ENCODE data around the gene DUOX2.

Gene DUOX2

DNA sequence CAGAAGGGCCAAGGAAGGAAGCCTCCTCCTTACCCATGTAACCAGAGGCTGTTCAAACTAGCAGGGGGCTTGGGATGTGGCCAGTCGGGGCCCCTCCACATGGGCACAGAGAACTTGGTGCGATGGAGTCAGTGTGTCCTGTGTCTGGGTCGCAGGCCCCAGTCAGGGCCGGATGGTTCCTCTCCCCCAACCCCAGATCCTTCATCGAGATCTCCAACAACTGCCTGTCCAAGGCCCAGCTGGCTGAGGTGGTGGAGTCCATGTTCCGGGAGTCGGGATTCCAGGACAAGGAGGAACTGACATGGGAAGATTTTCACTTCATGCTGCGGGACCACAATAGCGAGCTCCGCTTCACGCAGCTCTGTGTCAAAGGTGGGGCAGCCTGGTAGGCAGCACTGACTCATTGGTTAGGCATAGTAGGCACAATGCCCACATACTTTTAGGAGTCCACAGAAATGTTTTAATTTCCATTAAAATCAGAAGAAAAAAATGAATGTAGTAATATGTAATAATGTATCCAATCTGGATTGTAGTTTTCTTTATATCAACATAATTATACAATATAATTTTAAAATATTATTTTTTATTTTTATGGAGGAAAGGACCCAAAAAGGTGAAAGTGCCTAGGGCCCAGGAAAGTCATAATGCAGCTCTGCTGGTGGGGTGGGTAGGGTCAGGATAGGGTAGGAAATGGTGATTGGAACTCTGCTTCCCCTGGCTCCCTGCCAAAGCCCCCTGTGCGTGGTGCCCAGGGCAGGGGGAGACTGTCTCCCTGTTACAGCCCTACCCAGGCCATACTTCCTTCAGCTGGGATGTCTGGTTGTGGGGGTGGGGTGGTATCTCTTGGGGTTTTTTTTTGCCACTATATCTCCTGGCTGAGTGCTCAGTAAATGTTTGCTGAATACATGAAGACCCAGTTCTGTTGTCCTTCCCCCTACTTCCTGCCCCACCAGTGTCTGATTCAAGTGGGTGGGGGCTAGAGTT is 34.4 kb upstream of the DUOX2 start:
- CTCF ChIA-PET = interaction anchor here (1.5 kb wide), 1 partner anchor 57 kb away, joined by 3 read pairs; no protein-coding TSS in a partner anchor
- DNase-seq (ENCODE audit: extremely low spot score) = no peak
- POLR2A ChIA-PET = no interaction called here
- TF ChIP-seq SP1 (IDR thresholded peaks at IDR 0.05) (no peak), PKNOX1 (IDR thresholded peaks at IDR 0.05) (no peak), LEF1 (IDR thresholded peaks at IDR 0.05; ENCODE audit: borderline replicate concordance) (no peak), NFRKB (IDR thresholded peaks at IDR 0.05) (no peak), L3MBTL2 (conservative IDR thresholded peaks at IDR 0.05) (no peak)

DNA sequence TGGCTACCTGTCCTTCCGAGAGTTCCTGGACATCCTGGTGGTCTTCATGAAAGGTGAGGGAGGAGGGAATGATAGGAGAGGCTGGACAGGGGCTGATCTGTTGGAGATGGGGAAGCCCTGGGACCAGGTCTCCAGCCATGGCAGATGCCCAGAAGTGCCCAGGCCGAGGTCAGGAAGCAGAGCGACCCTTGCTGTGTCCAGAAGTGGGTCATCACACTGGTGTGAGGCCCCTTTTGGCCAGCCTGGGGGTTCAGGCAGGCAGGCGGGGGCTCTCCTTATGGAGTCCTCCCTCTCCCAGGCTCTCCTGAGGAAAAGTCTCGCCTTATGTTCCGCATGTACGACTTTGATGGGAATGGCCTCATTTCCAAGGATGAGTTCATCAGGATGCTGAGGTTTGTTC is 33.6 kb upstream of the DUOX2 start:
- CTCF ChIA-PET = no interaction called here
- TF ChIP-seq SP1 (IDR thresholded peaks at IDR 0.05) (no peak), TARDBP (IDR thresholded peaks at IDR 0.05) (no peak), BHLHE40 (IDR thresholded peaks at IDR 0.05; ENCODE audit: borderline replicate concordance) (no peak), ELF4 (IDR thresholded peaks at IDR 0.05) (no peak), FOXA1 (IDR thresholded peaks at IDR 0.05) (no peak), L3MBTL2 (conservative IDR thresholded peaks at IDR 0.05) (no peak), FOXK2 (IDR thresholded peaks at IDR 0.05) (no peak), HDGF (IDR thresholded peaks at IDR 0.05; ENCODE audit: borderline replicate concordance) (no peak), SUZ12 (IDR thresholded peaks at IDR 0.05) (no peak), LEF1 (IDR thresholded peaks at IDR 0.05; ENCODE audit: borderline replicate concordance) (no peak), PKNOX1 (IDR thresholded peaks at IDR 0.05) (no peak), ZNF384 (IDR thresholded peaks at IDR 0.05) (no peak), CTBP1 (IDR thresholded peaks at IDR 0.05; ENCODE audit: borderline replicate concordance) (no peak)
- DNase-seq (ENCODE audit: extremely low spot score) = no peak
- POLR2A ChIA-PET = no interaction called here

- ChIA-PET POLR2A (no interaction called here), CTCF (interaction anchor here (0.6 to 1.1 kb wide), 2 partner anchors 9 to 29 kb away, joined by 4 to 6 read pairs; no protein-coding TSS in a partner anchor)
- TF ChIP-seq LEF1 (IDR thresholded peaks at IDR 0.05; ENCODE audit: borderline replicate concordance) (no peak), PKNOX1 (IDR thresholded peaks at IDR 0.05) (no peak), SP1 (IDR thresholded peaks at IDR 0.05) (no peak), FOXM1 (IDR thresholded peaks at IDR 0.05; ENCODE audit: borderline replicate concordance) (no peak)
- no peak for DNase-seq (ENCODE audit: extremely low spot score)
Observed at GRCh38 chr15:45146405-45146804, 32.4 kb upstream of the DUOX2 start.

DNA sequence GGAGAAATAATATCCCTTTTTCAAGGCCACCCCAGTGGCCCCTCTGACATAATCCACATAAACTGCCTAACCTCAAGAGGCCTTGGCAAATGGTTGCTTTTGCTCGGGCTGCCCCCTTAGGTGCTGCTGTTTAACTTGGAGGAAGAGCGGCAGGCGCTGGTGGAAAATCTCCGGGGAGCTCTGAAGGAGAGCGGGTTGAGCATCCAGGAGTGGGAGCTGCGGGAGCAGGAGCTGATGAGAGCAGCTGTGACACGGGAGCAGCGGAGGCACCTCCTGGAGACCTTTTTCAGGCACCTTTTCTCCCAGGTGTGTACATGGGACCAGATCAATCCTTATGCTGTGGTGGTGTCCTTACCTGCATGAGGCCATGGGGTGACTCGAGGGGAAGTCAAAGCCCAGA is 30.8 kb upstream of the DUOX2 start:
- CTCF ChIA-PET = interaction anchor here (0.5 kb wide), 1 partner anchor 349 kb away, joined by 6 read pairs; no protein-coding TSS in a partner anchor
- no peak for DNase-seq (ENCODE audit: extremely low spot score)
- no peak for TF ChIP-seq TARDBP (IDR thresholded peaks at IDR 0.05)
- no peak for TF ChIP-seq SP1 (IDR thresholded peaks at IDR 0.05)
- TF ChIP-seq LEF1 (IDR thresholded peaks at IDR 0.05; ENCODE audit: borderline replicate concordance) = no peak
- TF ChIP-seq L3MBTL2 (conservative IDR thresholded peaks at IDR 0.05) = no peak
- no peak for TF ChIP-seq SUZ12 (IDR thresholded peaks at IDR 0.05)
- TF ChIP-seq FOXK2 (IDR thresholded peaks at IDR 0.05) = no peak
- no peak for TF ChIP-seq HDGF (IDR thresholded peaks at IDR 0.05; ENCODE audit: borderline replicate concordance)
- TF ChIP-seq BHLHE40 (IDR thresholded peaks at IDR 0.05; ENCODE audit: borderline replicate concordance) = no peak
- no peak for TF ChIP-seq NFRKB (IDR thresholded peaks at IDR 0.05)
- no peak for TF ChIP-seq ZNF384 (IDR thresholded peaks at IDR 0.05)
- TF ChIP-seq FOXA1 (IDR thresholded peaks at IDR 0.05) = no peak
- POLR2A ChIA-PET = no interaction called here

DNA sequence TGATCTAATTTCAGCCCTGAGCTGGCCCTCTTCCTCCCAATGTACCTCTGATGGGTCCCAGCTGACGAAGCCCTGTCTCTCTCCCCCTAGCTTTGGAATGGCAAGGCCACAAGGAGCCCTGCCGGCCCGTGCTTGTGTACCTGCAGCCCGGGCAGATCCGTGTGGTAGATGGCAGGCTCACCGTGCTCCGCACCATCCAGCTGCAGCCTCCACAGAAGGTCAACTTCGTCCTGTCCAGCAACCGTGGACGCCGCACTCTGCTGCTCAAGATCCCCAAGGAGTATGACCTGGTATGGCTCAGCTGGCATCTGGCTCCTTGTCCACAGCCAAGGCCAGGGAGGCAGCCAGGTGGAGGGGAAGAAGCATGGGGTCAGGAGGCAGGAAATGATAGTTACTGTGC is 30.0 kb upstream of the DUOX2 start:
- CTCF ChIA-PET = no interaction called here
- DNase-seq (ENCODE audit: extremely low spot score) = no peak
- POLR2A ChIA-PET = no interaction called here

More for the DNA sequence above, 30.0 kb upstream of the DUOX2 start:
- TF ChIP-seq ELF4 (IDR thresholded peaks at IDR 0.05) (no peak), ZNF384 (IDR thresholded peaks at IDR 0.05) (no peak), HDGF (IDR thresholded peaks at IDR 0.05; ENCODE audit: borderline replicate concordance) (no peak), LEF1 (IDR thresholded peaks at IDR 0.05; ENCODE audit: borderline replicate concordance) (no peak), PKNOX1 (IDR thresholded peaks at IDR 0.05) (no peak), FOXM1 (IDR thresholded peaks at IDR 0.05; ENCODE audit: borderline replicate concordance) (no peak), ARNT (IDR thresholded peaks at IDR 0.05) (no peak), SP1 (IDR thresholded peaks at IDR 0.05) (no peak), FOXA1 (IDR thresholded peaks at IDR 0.05) (no peak), TARDBP (IDR thresholded peaks at IDR 0.05) (no peak), SUZ12 (IDR thresholded peaks at IDR 0.05) (no peak), NFRKB (IDR thresholded peaks at IDR 0.05) (no peak), BHLHE40 (IDR thresholded peaks at IDR 0.05; ENCODE audit: borderline replicate concordance) (no peak), FOXK2 (IDR thresholded peaks at IDR 0.05) (no peak)
